Liver (tissue), 3 donors: ENCODE data around the gene CYP1B1.

Experiments used
- FOXA1 ChIP-seq: IDR thresholded peaks from 2 replicates; pipeline ENCODE4 v1.6.1; 2016; ENCODE audit warnings: antibody characterized with exemption
- HNF4G ChIP-seq: IDR thresholded peaks from 2 replicates; pipeline ENCODE4 v1.6.1; 2016; ENCODE audit warnings: antibody characterized with exemption
- JUND ChIP-seq, 2 donors: IDR thresholded peaks; 2 replicates each; pipeline ENCODE4 v1.6.1; 2016; ENCODE audit warnings: antibody characterized with exemption in 2 of 2
- RAD21 ChIP-seq, 2 donors: IDR thresholded peaks; 2 replicates each; pipeline ENCODE4 v1.6.1; 2016; ENCODE audit warnings: antibody characterized with exemption in 2 of 2, mild to moderate bottlenecking in 2 of 2
- SP1 ChIP-seq: IDR thresholded peaks from 2 replicates; pipeline ENCODE4 v1.6.1; 2018; ENCODE audit warnings: antibody characterized with exemption, mild to moderate bottlenecking
- TAF1 ChIP-seq: conservative IDR thresholded peaks from 2 replicates; pipeline ENCODE4 v1.6.1; 2016; ENCODE audit warnings: antibody characterized with exemption, mild to moderate bottlenecking
- YY1 ChIP-seq: IDR thresholded peaks from 2 replicates; pipeline ENCODE4 v1.6.1; 2016; ENCODE audit warnings: antibody characterized with exemption, mild to moderate bottlenecking
- TF ChIP-seq, protein P1 (sequence below): fragments of 150-350 bp; IDR thresholded peaks from 2 replicates; pipeline ENCODE4 v1.5.1; 2017; ENCODE audit warnings: improper control_type of control experiment, low read depth, low read length; ENCODE audit not compliant: missing input control
- TF ChIP-seq, protein P2 (sequence below): IDR thresholded peaks from 2 replicates; pipeline ENCODE4 v1.6.1; 2016; ENCODE audit warnings: antibody characterized with exemption
- TF ChIP-seq, protein P3 (sequence below): IDR thresholded peaks from 2 replicates; pipeline ENCODE4 v1.6.1; 2016; ENCODE audit warnings: antibody characterized with exemption
- TF ChIP-seq, protein P4 (sequence below): IDR thresholded peaks from 2 replicates; pipeline ENCODE4 v1.6.1; 2016; ENCODE audit warnings: antibody characterized with exemption
- donor health status: healthy.
- donor health status: healthy.

DNA sequence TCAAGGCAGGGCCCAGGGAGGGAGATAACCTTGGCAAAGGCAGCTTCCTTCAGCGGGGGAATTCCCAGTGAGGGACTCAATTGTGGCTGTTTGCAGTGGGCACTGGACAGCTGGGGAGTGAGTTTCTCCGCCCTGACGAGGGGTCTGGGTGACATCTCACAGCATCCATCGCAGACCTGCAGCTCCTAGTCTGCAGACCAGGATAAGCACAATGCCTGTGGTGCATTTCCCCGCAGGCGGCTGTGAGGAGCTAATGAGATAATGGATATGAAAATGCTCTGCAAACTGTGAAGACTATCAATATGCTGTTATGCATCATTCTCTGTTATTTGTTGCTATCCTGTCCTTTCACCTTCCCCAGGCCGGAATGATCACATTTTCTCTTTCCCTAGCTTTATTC lies 30.0 kb upstream of the CYP1B1 start:
- TF ChIP-seq, protein P1, sequence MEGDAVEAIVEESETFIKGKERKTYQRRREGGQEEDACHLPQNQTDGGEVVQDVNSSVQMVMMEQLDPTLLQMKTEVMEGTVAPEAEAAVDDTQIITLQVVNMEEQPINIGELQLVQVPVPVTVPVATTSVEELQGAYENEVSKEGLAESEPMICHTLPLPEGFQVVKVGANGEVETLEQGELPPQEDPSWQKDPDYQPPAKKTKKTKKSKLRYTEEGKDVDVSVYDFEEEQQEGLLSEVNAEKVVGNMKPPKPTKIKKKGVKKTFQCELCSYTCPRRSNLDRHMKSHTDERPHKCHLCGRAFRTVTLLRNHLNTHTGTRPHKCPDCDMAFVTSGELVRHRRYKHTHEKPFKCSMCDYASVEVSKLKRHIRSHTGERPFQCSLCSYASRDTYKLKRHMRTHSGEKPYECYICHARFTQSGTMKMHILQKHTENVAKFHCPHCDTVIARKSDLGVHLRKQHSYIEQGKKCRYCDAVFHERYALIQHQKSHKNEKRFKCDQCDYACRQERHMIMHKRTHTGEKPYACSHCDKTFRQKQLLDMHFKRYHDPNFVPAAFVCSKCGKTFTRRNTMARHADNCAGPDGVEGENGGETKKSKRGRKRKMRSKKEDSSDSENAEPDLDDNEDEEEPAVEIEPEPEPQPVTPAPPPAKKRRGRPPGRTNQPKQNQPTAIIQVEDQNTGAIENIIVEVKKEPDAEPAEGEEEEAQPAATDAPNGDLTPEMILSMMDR = no peak
- TF ChIP-seq, protein P2, sequence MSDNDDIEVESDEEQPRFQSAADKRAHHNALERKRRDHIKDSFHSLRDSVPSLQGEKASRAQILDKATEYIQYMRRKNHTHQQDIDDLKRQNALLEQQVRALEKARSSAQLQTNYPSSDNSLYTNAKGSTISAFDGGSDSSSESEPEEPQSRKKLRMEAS = no peak
- TF ChIP-seq RAD21 (IDR thresholded peaks at IDR 0.05) (no peak), TAF1 (no peak), JUND (IDR thresholded peaks at IDR 0.05) (no peak), HNF4G (no peak), SP1 (no peak), YY1 (no peak), FOXA1 (no peak)
- TF ChIP-seq, protein P3, sequence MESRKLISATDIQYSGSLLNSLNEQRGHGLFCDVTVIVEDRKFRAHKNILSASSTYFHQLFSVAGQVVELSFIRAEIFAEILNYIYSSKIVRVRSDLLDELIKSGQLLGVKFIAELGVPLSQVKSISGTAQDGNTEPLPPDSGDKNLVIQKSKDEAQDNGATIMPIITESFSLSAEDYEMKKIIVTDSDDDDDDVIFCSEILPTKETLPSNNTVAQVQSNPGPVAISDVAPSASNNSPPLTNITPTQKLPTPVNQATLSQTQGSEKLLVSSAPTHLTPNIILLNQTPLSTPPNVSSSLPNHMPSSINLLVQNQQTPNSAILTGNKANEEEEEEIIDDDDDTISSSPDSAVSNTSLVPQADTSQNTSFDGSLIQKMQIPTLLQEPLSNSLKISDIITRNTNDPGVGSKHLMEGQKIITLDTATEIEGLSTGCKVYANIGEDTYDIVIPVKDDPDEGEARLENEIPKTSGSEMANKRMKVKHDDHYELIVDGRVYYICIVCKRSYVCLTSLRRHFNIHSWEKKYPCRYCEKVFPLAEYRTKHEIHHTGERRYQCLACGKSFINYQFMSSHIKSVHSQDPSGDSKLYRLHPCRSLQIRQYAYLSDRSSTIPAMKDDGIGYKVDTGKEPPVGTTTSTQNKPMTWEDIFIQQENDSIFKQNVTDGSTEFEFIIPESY = no peak
- TF ChIP-seq, protein P4, sequence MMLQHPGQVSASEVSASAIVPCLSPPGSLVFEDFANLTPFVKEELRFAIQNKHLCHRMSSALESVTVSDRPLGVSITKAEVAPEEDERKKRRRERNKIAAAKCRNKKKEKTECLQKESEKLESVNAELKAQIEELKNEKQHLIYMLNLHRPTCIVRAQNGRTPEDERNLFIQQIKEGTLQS = no peak
